Activated CD4-positive, alpha-beta T cell treated with anti-CD3 and anti-CD28 coated beads, Interleukin-2, amount 50 U/mL, for 48 hours (primary cell): ENCODE data around the gene LCE5A.
"Not testable (repeated sequence)": the region's sequence is repeated elsewhere in the genome, so short reads cannot be mapped to it uniquely, and the experiment has no call there.

Source experiments
- DNase-seq, 2 experiments: peaks; one replicate each; pipeline ENCODE4 v3.0.0-alpha.2; 2020

Gene LCE5A, protein sequence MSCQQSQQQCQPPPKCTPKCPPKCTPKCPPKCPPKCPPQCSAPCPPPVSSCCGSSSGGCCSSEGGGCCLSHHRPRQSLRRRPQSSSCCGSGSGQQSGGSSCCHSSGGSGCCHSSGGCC

GRCh38 chr1:152510503-152510902, at the start of gene LCE5A:
Gene LCE5A, plus strand, starts transcription at chr1:152510803. Its CDS starts 732 bp downstream, at chr1:152511535.
- DNase-seq = no peak

GRCh38 chr1:152461544-152461943, 49.1 kb upstream of the LCE5A start:
- DNase-seq = peak; percentile 54 to 65

DNA sequence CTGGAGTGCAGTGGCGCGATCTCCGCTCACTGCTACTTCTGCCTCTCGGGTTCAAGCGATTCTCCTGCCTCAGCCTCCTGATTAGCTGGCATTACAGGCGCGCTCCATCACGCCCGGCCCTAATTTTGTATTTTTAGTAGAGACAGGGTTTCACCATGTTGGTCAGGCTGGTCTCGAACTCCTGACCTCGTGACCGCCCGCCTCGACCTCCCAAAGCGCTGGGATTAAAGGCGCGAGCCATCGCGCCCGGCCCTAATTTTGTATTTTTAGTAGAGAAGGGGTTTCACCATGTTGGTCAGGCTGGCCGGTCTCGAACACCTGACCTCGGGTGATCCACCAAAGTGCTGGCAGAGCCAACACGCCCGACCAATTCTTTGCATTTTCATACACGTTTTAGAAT, 48.0 kb upstream of the LCE5A start:
- DNase-seq = no peak

DNA sequence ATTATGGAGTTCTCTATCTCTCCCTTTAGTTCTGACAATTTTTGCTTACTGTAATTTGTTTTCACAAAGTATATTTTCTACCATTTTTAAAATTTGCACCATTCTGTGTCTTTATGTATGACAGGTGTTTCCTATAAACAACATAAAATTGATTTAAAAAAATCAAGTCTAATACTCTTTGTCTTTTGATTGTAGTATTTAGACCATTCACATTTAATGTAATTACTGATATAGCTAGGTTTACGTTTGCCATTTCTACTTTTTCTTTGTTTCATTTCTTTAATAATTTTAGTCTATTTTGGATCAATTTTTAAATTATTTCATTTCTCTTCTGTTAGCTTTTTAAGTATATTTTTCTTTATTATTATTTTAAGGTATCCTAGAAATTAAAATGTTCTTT, 44.4 kb upstream of the LCE5A start:
- DNase-seq = no peak

GRCh38 chr1:152473887-152474537, 36.6 kb upstream of the LCE5A start:
- DNase-seq = no peak

DNA sequence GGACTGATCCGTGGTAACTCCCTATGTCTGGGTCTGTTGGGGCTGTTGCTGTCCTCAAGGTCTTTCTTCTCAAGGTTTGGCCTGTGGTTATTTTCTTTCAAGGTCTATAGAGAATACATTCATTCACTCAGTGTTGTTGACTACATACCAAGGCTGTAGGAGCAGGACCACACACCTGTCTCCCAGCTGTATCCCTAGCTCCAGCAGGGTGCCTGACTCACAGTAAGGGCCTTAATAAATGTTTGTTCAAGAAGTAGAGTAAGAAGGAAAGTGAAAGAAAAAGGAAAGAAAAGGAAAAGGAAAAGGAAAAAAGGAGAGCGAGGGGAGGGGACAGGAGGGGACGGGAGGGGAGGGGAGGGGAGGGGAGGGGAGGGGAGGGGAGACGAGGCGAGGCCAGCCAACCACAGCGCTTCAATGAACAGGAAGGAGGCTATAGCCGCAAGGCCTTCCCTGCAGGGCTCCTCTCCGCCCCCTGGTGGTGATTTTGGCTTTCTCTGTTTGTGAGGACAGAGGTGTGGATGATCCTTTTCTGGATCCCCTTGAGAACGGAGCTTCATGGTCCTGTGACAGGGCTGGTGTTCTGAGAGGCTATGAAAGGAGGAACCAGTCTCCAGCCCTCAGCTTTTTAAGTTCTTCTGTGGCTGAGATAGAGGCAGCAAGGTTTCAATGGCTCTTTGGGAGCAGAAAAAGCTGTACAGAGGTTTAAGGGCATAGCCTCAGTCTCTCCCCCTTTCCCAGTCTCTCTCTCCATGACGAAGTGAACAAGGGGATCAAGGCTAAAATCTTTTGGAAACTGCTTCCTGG, 30.6 kb upstream of the LCE5A start:
- DNase-seq = peak; percentile 81 to 84

GRCh38 chr1:152481869-152482664, 28.5 kb upstream of the LCE5A start:
- no peak for DNase-seq

- peak in 1 of 2 experiments; percentile 10 for DNase-seq
Measured at GRCh38 chr1:152486400-152487006, 24.1 kb upstream of the LCE5A start.

GRCh38 chr1:152487871-152488270, 22.7 kb upstream of the LCE5A start:
- no peak for DNase-seq

DNA sequence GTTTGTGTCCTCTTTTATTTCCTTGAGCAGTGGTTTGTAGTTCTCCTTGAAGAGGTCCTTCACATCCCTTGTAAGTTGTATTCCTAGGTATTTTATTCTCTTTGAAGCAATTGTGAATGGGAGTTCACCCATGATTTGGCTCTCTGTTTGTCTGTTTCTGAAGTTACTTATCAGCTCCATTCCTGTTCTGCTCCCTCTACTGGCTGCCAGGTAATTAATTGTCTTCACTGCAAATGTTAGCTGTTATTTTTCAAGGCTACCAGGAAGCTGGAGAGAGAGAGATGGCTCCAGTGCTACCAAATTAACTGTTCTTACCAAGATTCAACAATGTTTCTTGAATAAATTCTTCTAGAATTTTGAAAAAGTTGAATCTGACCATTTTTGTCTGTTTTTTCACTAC, 19.1 kb upstream of the LCE5A start:
- DNase-seq = not testable (repeated sequence)

GRCh38 chr1:152495066-152495675, 15.4 kb upstream of the LCE5A start:
- peak; percentile 45 to 61 for DNase-seq

DNA sequence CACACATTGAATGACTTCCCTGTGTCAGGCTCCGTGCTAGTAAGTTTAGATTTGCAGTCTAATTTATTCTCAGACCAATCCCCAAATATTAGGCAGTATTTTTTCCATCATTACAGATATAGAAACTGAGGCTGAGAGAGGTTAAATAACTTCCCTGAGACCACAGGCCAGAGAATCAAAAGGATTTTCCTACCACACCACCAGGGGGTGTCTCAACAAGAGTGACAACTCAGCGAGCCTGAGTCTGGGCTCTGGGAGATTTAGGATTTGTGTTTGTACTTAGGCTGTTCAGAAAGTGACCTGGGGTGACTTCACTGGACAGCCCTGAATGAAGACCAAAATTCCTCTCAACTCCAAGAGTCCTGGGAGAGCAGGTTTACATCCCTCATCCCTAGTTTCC, 13.3 kb upstream of the LCE5A start:
- DNase-seq = no peak

- DNase-seq = no peak
Measured at GRCh38 chr1:152501704-152502103, 8.9 kb upstream of the LCE5A start.

DNA sequence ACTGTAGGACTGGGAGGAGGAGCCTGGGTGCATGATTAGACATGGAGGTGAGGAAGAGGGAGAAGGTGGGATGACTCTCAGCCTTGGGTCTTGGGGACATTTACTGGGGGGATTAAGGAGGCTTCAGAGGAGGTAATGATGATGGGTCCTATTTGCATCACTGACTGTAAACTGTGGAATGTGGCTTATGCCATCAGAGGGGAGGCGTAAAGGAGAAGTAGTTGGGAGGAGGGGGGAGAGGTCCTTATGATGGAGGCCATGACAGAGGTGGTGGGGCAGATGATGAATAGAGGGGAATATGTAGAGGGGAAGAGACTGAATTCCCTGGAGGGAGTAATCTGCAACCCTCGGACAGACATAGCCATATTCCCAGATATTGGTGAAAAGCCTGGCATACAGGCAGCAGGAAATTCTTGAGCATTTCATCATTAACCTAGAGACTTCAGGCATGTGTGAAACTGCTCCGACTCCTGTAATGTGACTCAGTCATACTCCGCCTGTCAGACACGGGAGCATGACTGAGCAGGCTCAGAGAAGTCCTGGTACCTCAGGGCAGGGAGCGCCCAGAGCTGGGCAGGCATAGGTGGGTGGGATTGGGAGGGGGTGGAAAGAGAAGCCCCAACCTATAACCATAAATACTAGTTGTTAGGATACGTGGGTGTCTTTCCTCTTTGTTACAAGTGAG, 8.0 kb upstream of the LCE5A start:
- no peak for DNase-seq

GRCh38 chr1:152505083-152505482, 5.5 kb upstream of the LCE5A start:
- DNase-seq = no peak

DNA sequence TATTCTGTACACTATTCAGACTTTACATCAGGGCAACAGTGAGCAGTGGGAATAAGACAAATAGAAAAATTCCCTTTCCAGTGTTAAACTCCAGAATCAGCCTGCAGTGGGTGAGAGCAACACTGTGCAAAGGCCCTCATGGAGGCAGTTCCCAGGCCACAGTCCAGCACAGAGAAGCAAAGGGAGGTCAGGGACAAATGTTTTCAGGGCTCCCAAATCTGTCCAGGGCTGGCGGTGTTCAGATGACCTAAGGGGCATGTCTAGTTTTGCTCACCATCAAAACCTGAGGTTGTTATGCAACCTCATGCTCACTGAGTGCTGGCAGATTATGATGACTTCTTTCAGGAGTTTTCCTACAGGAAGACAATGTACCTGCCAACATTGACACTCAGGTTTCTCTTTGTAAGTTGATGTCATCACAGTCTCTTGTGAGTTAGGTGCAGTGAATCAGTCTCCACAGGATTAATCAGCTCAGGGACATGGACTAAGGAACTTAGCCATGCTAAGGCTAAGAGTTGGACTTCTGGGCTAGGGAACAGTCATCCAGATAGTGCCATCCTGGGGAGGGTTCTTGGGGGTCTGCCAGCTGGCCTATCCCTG, 3.6 kb upstream of the LCE5A start:
- DNase-seq = no peak

DNA sequence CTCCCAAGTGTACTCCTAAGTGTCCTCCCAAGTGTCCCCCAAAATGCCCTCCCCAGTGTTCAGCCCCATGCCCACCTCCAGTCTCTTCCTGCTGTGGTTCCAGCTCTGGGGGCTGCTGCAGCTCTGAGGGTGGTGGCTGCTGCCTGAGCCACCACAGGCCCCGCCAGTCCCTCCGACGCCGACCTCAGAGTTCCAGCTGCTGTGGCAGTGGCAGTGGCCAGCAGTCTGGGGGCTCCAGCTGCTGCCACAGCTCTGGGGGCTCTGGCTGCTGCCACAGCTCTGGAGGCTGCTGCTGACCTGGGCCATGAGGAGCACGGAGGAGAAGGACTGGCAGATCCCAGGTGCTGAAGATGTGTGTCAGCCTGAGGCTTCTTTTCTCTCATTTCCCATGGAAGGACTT, 993 bp downstream of the LCE5A start:
- no peak for DNase-seq

DNA sequence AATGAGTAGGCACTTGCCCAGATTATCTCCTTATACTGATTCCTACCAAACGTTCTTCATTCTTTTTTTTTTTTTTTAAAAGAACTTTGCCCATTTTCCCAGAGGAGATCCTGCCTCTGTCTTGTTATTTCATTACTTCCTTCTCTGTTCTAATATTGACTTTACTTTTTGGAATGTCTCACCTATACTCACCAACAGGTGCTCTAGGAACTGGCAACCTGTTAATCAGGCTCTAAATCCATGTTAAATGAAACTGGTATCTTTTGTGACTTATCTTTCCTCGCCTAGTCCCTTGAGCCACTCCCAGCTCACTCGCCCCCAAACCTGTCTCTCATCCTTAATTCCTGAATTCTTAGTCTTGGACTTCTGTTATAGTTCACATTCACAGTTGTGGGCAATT, 2.5 kb downstream of the LCE5A start:
- no peak for DNase-seq

GRCh38 chr1:152514715-152515433, 4.3 kb downstream of the LCE5A start:
- DNase-seq = no peak

DNA sequence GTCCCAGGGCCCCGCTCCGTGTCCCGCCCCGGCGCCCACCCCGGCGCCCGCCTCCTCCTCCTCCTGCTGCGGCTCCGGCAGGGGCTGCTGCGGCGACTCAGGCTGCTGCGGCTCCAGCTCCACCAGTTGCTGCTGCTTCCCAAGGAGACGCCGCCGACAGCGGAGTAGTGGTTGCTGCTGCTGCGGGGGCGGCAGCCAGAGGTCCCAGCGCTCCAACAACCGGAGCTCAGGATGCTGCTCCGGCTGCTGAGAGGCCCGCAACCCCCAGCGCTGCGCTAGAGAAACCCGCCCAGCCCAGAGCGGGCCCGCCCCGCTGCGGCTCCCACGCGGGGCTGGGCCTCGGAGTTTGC, 4.8 kb downstream of the LCE5A start:
- peak in 1 of 2 experiments; percentile 0 for DNase-seq

GRCh38 chr1:152516082-152516481, 5.5 kb downstream of the LCE5A start:
- no peak for DNase-seq
